H9 (cell line): ENCODE data around the gene TMEM82. TPM values are rescaled to one million over a fixed set of nuclear protein-coding genes. Genes with fewer than 3 reads are reported as not detected.
"Not testable (repeated sequence)": the region's sequence is repeated elsewhere in the genome, so short reads cannot be mapped to it uniquely, and the experiment has no call there.

Source experiments
- DNase-seq: peaks from one replicate; pipeline ENCODE4 v3.0.0-alpha.2; 2017
- H2AFZ ChIP-seq: one replicate; pipeline ENCODE4 v1.6.1; 2013; ENCODE audit warnings: mild to moderate bottlenecking, low read length, control low read depth, moderate library complexity
- H2AK5ac ChIP-seq: 2 replicates; pipeline ENCODE4 v1.6.1; 2013; ENCODE audit warnings: low read length, control low read depth, mixed read lengths; ENCODE audit not compliant: insufficient read length
- H2BK120ac ChIP-seq: one replicate; pipeline ENCODE4 v1.6.1; 2013; ENCODE audit warnings: low read depth, mild to moderate bottlenecking, low read length, control low read depth, inconsistent platforms; ENCODE audit not compliant: poor library complexity, severe bottlenecking
- H2BK12ac ChIP-seq: 2 replicates; pipeline ENCODE4 v1.6.1; 2013; ENCODE audit warnings: low read length, control low read depth, mixed read lengths, low read depth; ENCODE audit not compliant: insufficient read length
- H2BK15ac ChIP-seq: 2 replicates; pipeline ENCODE4 v1.6.1; 2013; ENCODE audit warnings: low read depth, low read length, control low read depth
- H2BK20ac ChIP-seq: one replicate; pipeline ENCODE4 v1.6.1; 2013; ENCODE audit warnings: low read depth, mild to moderate bottlenecking, low read length, control low read depth, inconsistent platforms; ENCODE audit not compliant: poor library complexity, severe bottlenecking
- H2BK5ac ChIP-seq: 2 replicates; pipeline ENCODE4 v1.6.1; 2013; ENCODE audit warnings: low read length, control low read depth, mixed read lengths; ENCODE audit not compliant: insufficient read length
- H3K14ac ChIP-seq: 2 replicates; pipeline ENCODE4 v1.6.1; 2013; ENCODE audit warnings: low read length, control low read depth; ENCODE audit not compliant: insufficient read depth
- H3K18ac ChIP-seq: 2 replicates; pipeline ENCODE4 v1.6.1; 2013; ENCODE audit warnings: low read depth, mild to moderate bottlenecking, mixed read lengths, low read length, control low read depth; ENCODE audit not compliant: insufficient read length
- H3K23ac ChIP-seq: 2 replicates; pipeline ENCODE4 v1.6.1; 2013; ENCODE audit warnings: low read length, control low read depth, mixed read lengths, low read depth; ENCODE audit not compliant: insufficient read length
- H3K23me2 ChIP-seq: 2 replicates; pipeline ENCODE4 v1.6.1; 2013; ENCODE audit warnings: low read depth, mild to moderate bottlenecking, mixed read lengths, low read length, control low read depth; ENCODE audit not compliant: insufficient read length, poor library complexity, severe bottlenecking
- H3K27ac ChIP-seq: 2 replicates; pipeline ENCODE4 v1.5.1; 2013; ENCODE audit warnings: low read length, control low read depth, mixed read lengths, low read depth; ENCODE audit not compliant: insufficient read length
- H3K27me3 ChIP-seq: 2 replicates; pipeline ENCODE4 v1.6.1; 2013; ENCODE audit warnings: low read length, control low read depth, inconsistent platforms; ENCODE audit not compliant: insufficient read depth
- H3K4ac ChIP-seq: 2 replicates; pipeline ENCODE4 v1.6.1; 2013; ENCODE audit warnings: low read depth, mild to moderate bottlenecking, control low read depth, inconsistent platforms, low read length, moderate library complexity
- H3K4me1 ChIP-seq: 2 replicates; pipeline ENCODE4 v1.6.1; 2013; ENCODE audit warnings: low read length, control low read depth, inconsistent platforms; ENCODE audit not compliant: insufficient read depth
- H3K4me2 ChIP-seq: 2 replicates; pipeline ENCODE4 v1.6.1; 2013; ENCODE audit warnings: low read length, control low read depth, mixed read lengths; ENCODE audit not compliant: insufficient read length, insufficient read depth
- H3K56ac ChIP-seq: 2 replicates; pipeline ENCODE4 v1.6.1; 2013; ENCODE audit warnings: low read depth, mild to moderate bottlenecking, mixed read lengths, low read length, control low read depth; ENCODE audit not compliant: insufficient read length
- H3K79me1 ChIP-seq: 2 replicates; pipeline ENCODE4 v1.6.1; 2013; ENCODE audit warnings: low read depth, mild to moderate bottlenecking, moderate library complexity, low read length, control low read depth, inconsistent platforms; ENCODE audit not compliant: insufficient read depth, poor library complexity, severe bottlenecking
- H3K79me2 ChIP-seq: 2 replicates; pipeline ENCODE4 v1.6.1; 2013; ENCODE audit warnings: low read length, control low read depth, inconsistent platforms; ENCODE audit not compliant: insufficient read depth
- H3K9ac ChIP-seq: 2 replicates; pipeline ENCODE4 v1.6.1; 2013; ENCODE audit warnings: low read length, control low read depth, mixed read lengths; ENCODE audit not compliant: insufficient read length; ENCODE audit errors: extremely low read depth
- H3K9me3 ChIP-seq: one replicate; pipeline ENCODE4 v1.6.1; 2013; ENCODE audit warnings: low read depth, low read length, inconsistent platforms; ENCODE audit not compliant: control insufficient read depth
- H3T11ph ChIP-seq: one replicate; pipeline ENCODE4 v1.6.1; 2013; ENCODE audit warnings: mild to moderate bottlenecking, low read length, control low read depth, inconsistent platforms
- H4K20me1 ChIP-seq: one replicate; pipeline ENCODE4 v1.6.1; 2013; ENCODE audit not compliant: control insufficient read depth, insufficient read length, insufficient read depth
- H4K5ac ChIP-seq: 2 replicates; pipeline ENCODE4 v1.6.1; 2013; ENCODE audit warnings: low read depth, mild to moderate bottlenecking, mixed read lengths, low read length, control low read depth; ENCODE audit not compliant: insufficient read length
- H4K8ac ChIP-seq: replicated peaks from 2 replicates; pipeline ENCODE4 v1.6.1; 2013; ENCODE audit warnings: low read length, control low read depth, mixed read lengths, low read depth; ENCODE audit not compliant: insufficient read length
- H4K91ac ChIP-seq: 2 replicates; pipeline ENCODE4 v1.6.1; 2013; ENCODE audit warnings: low read depth, mild to moderate bottlenecking, moderate library complexity, mixed read lengths, low read length, control low read depth; ENCODE audit not compliant: insufficient read length
- H3K27ac Mint-ChIP-seq, 3 experiments: 2 replicates in 2 of 3; 3 replicates in 1 of 3; pipeline ENCODE4 v1.8.0; 2020 to 2021; ENCODE audit warnings: mixed read lengths in 3 of 3, mild to moderate bottlenecking in 1 of 3, moderate library complexity in 1 of 3
- H3K27me3 Mint-ChIP-seq: 2 replicates; pipeline ENCODE4 v1.8.0; 2021; ENCODE audit warnings: low read depth, mild to moderate bottlenecking, moderate library complexity, mixed read lengths
- H3K36me3 Mint-ChIP-seq, 3 experiments: 2 replicates in 2 of 3; 3 replicates in 1 of 3; pipeline ENCODE4 v1.8.0; 2020 to 2021; ENCODE audit warnings: low read depth in 3 of 3, mixed read lengths in 3 of 3; ENCODE audit not compliant: insufficient read depth in 1 of 3
- H3K4me1 Mint-ChIP-seq, 2 experiments: 2 replicates each; pipeline ENCODE4 v1.8.0; 2020; ENCODE audit warnings: mixed read lengths in 2 of 2
- H3K4me3 Mint-ChIP-seq, 2 experiments: 2 replicates in 1 of 2; 3 replicates in 1 of 2; pipeline ENCODE4 v1.8.0; 2020 to 2021; ENCODE audit warnings: mild to moderate bottlenecking in 2 of 2, mixed read lengths in 2 of 2, moderate library complexity in 1 of 2
- H3K9me3 Mint-ChIP-seq, 2 experiments: 2 replicates in 1 of 2; 3 replicates in 1 of 2; pipeline ENCODE4 v1.8.0; 2020; ENCODE audit warnings: mild to moderate bottlenecking in 2 of 2, mixed read lengths in 2 of 2, moderate library complexity in 1 of 2
- CTCF ChIP-seq: fragments of 200-600 bp; sonication (generic); conservative IDR thresholded peaks from 3 replicates; pipeline ENCODE4 v1.8.0; 2021; ENCODE audit warnings: antibody characterized with exemption, mild to moderate bottlenecking
- WGBS: extraction: QIAGEN DNeasy Blood & Tissue Kit; methylation state at CpG from one replicate; pipeline ENCODE4 v1.1.7; 2013; ENCODE audit warnings: missing lambda C conversion rate, low lambda C conversion rate, mixed read lengths; ENCODE audit not compliant: insufficient read length; ENCODE audit errors: extremely low coverage; 5-methylcytosine and 5-hydroxymethylcytosine counted together
- total RNA-seq: library from RNA; stranded (reverse); gene quantifications from 2 replicates; pipeline ENCODE4 v1.2.1, GENCODE V29; 2021

The TMEM82 gene
- total RNA-seq, 1 experiment from 2014 or later, result 1.4 TPM

GRCh38 chr1:15698201-15698600 is 44.1 kb upstream of the TMEM82 start:
- H2BK120ac ChIP-seq, result no peak overlapping the region
- no peaks in the 10 kb centered on the region for H3K4me1 ChIP-seq
- Mint-ChIP-seq H3K27me3 (no peaks in the 10 kb centered on the region), H3K27ac (no peak overlapping the region), H3K9me3 (no peaks in the 10 kb centered on the region), H3K4me3 (no peak overlapping the region), H3K4me1 (peaks cover 0 to under 1% of the 10 kb centered on the region in 2 experiments; a peak in 1 of 4 replicates), H3K36me3 (peaks cover 5 to 12% (median 10%) of the 10 kb centered on the region in 3 experiments; a peak in 6 of 7 replicates)
- no peak overlapping the region for H3K23ac ChIP-seq
- H4K20me1 ChIP-seq, result no peaks in the 10 kb centered on the region
- H3T11ph ChIP-seq, result no peak overlapping the region
- no peak overlapping the region for H3K14ac ChIP-seq
- WGBS, result no CpG with 5 or more reads among the region's 2 CpGs
- H3K18ac ChIP-seq, result no peak overlapping the region
- no peaks in the 10 kb centered on the region for H3K79me1 ChIP-seq
- H2AK5ac ChIP-seq, result no peak overlapping the region
- no peak overlapping the region for H3K4me2 ChIP-seq
- no peak overlapping the region for H4K5ac ChIP-seq
- H2BK12ac ChIP-seq, result no peak overlapping the region
- H2AFZ ChIP-seq, result no peak overlapping the region
- H3K56ac ChIP-seq, result no peak overlapping the region
- no peak overlapping the region for H4K91ac ChIP-seq
- no peaks in the 10 kb centered on the region for H3K9me3 ChIP-seq
- no peak overlapping the region for H4K8ac ChIP-seq
- H3K27ac ChIP-seq, result no peak overlapping the region
- H3K27me3 ChIP-seq, result no peaks in the 10 kb centered on the region
- no peaks in the 10 kb centered on the region for H3K23me2 ChIP-seq
- no peak overlapping the region for H2BK15ac ChIP-seq
- no peaks in the 10 kb centered on the region for H3K79me2 ChIP-seq
- no peak overlapping the region for H3K9ac ChIP-seq
- no peak for TF ChIP-seq CTCF
- no peak overlapping the region for H2BK5ac ChIP-seq
- H2BK20ac ChIP-seq, result no peak overlapping the region
- DNase-seq, result no peak
- H3K4ac ChIP-seq, result no peak overlapping the region

- H3K9ac ChIP-seq, H3K56ac ChIP-seq: not testable (repeated sequence)
Measured at GRCh38 chr1:15699321-15699720, 43.0 kb upstream of the TMEM82 start.

More at GRCh38 chr1:15699321-15699720, 43.0 kb upstream of the TMEM82 start:
- not testable (repeated sequence) for H3K9me3 ChIP-seq, H3K23me2 ChIP-seq, H3K79me2 ChIP-seq, H4K20me1 ChIP-seq, H3T11ph ChIP-seq, H3K14ac ChIP-seq, H2BK120ac ChIP-seq, H3K9me3 Mint-ChIP-seq, H2AFZ ChIP-seq, H3K4me1 Mint-ChIP-seq, H3K4me1 ChIP-seq, H3K27me3 Mint-ChIP-seq, H3K23ac ChIP-seq, H4K5ac ChIP-seq, H2BK12ac ChIP-seq, H3K79me1 ChIP-seq, H4K8ac ChIP-seq, DNase-seq, H2BK20ac ChIP-seq, H3K27ac ChIP-seq, H4K91ac ChIP-seq, H3K4ac ChIP-seq, H3K4me3 Mint-ChIP-seq, H3K18ac ChIP-seq, H3K27ac Mint-ChIP-seq, H2BK5ac ChIP-seq, H3K27me3 ChIP-seq, H2AK5ac ChIP-seq, H2BK15ac ChIP-seq, H3K4me2 ChIP-seq
- peaks cover 5 to 12% (median 10%) of the 10 kb centered on the region in 3 experiments; a peak in 6 of 7 replicates for H3K36me3 Mint-ChIP-seq
- no CpG with 5 or more reads among the region's 4 CpGs for WGBS
